ENCODE data around the gene ZNF580. TPM values are rescaled to one million over a fixed set of nuclear protein-coding genes. Genes with fewer than 3 reads are reported as not detected.

Gene ZNF580
- total RNA-seq, 2 donors from 2014 or later, result 29.7 to 36.1 TPM

- H3K4me1 ChIP-seq, result peaks cover 37% of the 10 kb centered on the region
- no peaks in the 10 kb centered on the region for H3K36me3 ChIP-seq (replicated peaks in 1 of 2; ENCODE audit: insufficient read depth in 1 of 2, low read depth in 2 of 2)
- peak overlapping the region in 3 of 4 donors; percentile 7 to 47 (median 44) for H3K27ac ChIP-seq
- 21 to 29% methylated on average over 3 of the region's 3 CpGs for WGBS, 2 donors
- no peak overlapping the region for H3K4me3 ChIP-seq
- intact Hi-C loops (cut with DNase I), result loop anchor here (5.0 kb wide), 1 partner anchor 115 kb away; no protein-coding TSS in a partner anchor
- DNase-seq (peak; percentile 94 to 97 (median 96)), ATAC-seq (peak; percentile 72)
- H3K9me3 ChIP-seq, result no peaks in the 10 kb centered on the region
- no peaks in the 10 kb centered on the region for H3K27me3 ChIP-seq
- TF ChIP-seq POLR2A (IDR thresholded peaks at IDR 0.05), result no peak
- TF ChIP-seq CTCF (IDR thresholded peaks at IDR 0.05), result peak; percentile 65 to 91 (median 88)
These were observed 8.4 kb upstream of the ZNF580 start for GRCh38 chr19:55632463-55632834.

DNA sequence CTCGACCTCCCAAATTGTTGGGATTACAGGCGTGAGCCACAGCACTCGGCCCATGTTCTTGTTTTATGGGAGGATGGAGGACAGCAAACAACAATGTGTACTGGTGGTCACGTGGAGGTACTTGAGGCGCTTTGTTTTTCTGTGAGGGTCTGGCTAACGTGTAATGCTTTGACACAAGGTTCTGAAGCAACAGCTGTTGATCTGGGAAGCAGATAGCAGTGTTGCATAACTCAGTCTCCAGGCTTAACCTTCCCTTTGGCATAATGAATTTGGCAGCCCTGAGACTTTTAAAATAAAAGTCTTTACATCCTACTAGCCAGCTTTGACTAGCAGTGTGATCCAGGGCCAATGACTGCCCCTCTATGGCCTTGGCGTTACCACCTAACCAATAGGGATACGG is 6.9 kb upstream of the ZNF580 start:
- Histone ChIP-seq H3K4me1 (peaks cover 46% of the 10 kb centered on the region), H3K9me3 (no peaks in the 10 kb centered on the region), H3K27ac (peak overlapping the region in 1 of 4 donors; percentile 97), H3K36me3 (replicated peaks in 1 of 2; ENCODE audit: insufficient read depth in 1 of 2, low read depth in 2 of 2) (no peaks in the 10 kb centered on the region), H3K27me3 (no peaks in the 10 kb centered on the region), H3K4me3 (no peak overlapping the region)
- DNase-seq (no peak), ATAC-seq (no peak)
- TF ChIP-seq CTCF (IDR thresholded peaks at IDR 0.05), result no peak
- no peak for TF ChIP-seq POLR2A (IDR thresholded peaks at IDR 0.05)
- 71 to 91% methylated on average over 4 to 8 of the region's 8 CpGs for WGBS, 2 donors
- intact Hi-C loops (cut with DNase I), result loop anchor here (5.0 kb wide), 1 partner anchor 117 kb away; no protein-coding TSS in a partner anchor

GRCh38 chr19:55635334-55635717 is 5.5 kb upstream of the ZNF580 start:
- 1 to 3% methylated on average over 9 of the region's 9 CpGs for WGBS, 2 donors
- H3K27me3 ChIP-seq, result no peaks in the 10 kb centered on the region
- no peak for ATAC-seq
- peaks cover 59% of the 10 kb centered on the region for H3K4me1 ChIP-seq
- peak overlapping the region; percentile 96 to 100 for H3K4me3 ChIP-seq
- TF ChIP-seq POLR2A (IDR thresholded peaks at IDR 0.05) (no peak), CTCF (IDR thresholded peaks at IDR 0.05) (no peak)
- no peaks in the 10 kb centered on the region for H3K36me3 ChIP-seq (replicated peaks in 1 of 2; ENCODE audit: insufficient read depth in 1 of 2, low read depth in 2 of 2)
- H3K9me3 ChIP-seq, result no peaks in the 10 kb centered on the region
- DNase-seq, result no peak
- peak overlapping the region; percentile 94 to 97 (median 96) for H3K27ac ChIP-seq
- intact Hi-C loops (cut with DNase I), result no loop called here

GRCh38 chr19:55635856-55636440 is 4.9 kb upstream of the ZNF580 start:
- no peaks in the 10 kb centered on the region for H3K27me3 ChIP-seq
- peak overlapping the region; percentile 96 to 100 for H3K4me3 ChIP-seq
- no peak for ATAC-seq
- no peaks in the 10 kb centered on the region for H3K36me3 ChIP-seq (replicated peaks in 1 of 2; ENCODE audit: insufficient read depth in 1 of 2, low read depth in 2 of 2)
- TF ChIP-seq CTCF (IDR thresholded peaks at IDR 0.05), result no peak
- TF ChIP-seq POLR2A (IDR thresholded peaks at IDR 0.05), result no peak
- peak overlapping the region; percentile 94 to 97 (median 96) for H3K27ac ChIP-seq
- WGBS, 2 donors, result 35 to 39% methylated on average over 7 of the region's 7 CpGs
- DNase-seq, result no peak
- intact Hi-C loops (cut with DNase I), result no loop called here
- H3K4me1 ChIP-seq, result peaks cover 63% of the 10 kb centered on the region
- H3K9me3 ChIP-seq, result no peaks in the 10 kb centered on the region

DNA sequence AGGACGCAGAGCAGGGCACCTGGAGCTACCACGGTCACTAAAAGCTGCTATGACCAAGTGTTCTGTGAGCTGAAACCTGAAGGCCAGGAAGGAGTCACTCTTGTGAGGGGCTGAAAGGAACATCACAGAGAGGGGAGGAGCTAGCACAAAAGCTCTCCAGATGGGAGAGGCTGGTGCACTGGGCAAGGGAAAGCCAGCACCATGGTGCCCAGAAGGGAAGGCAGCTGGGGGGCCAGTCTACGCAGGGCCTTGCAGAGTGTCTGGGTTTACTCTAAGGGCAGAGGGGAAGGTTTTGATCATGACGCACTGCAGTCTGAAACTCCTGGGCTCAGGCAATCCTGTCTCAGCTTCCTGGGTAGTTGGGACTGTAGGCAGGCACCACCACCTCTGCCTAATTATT is 4.1 kb upstream of the ZNF580 start:
- TF ChIP-seq CTCF (IDR thresholded peaks at IDR 0.05), result no peak
- TF ChIP-seq POLR2A (IDR thresholded peaks at IDR 0.05), result no peak
- no peaks in the 10 kb centered on the region for H3K27me3 ChIP-seq
- intact Hi-C loops (cut with DNase I), result no loop called here
- H3K4me1 ChIP-seq, result peaks cover 66% of the 10 kb centered on the region
- no peak for DNase-seq
- 84 to 85% methylated on average over 4 of the region's 4 CpGs for WGBS, 2 donors
- H3K9me3 ChIP-seq, result no peaks in the 10 kb centered on the region
- H3K4me3 ChIP-seq, result no peak overlapping the region
- ATAC-seq, result no peak
- no peak overlapping the region for H3K27ac ChIP-seq
- H3K36me3 ChIP-seq (replicated peaks in 1 of 2; ENCODE audit: insufficient read depth in 1 of 2, low read depth in 2 of 2), result no peaks in the 10 kb centered on the region
